Fibroblast of lung (primary cell): Measurements from ENCODE around the gene MBNL2.

Source experiments
- CTCF ChIP-seq, 2 donors: IDR thresholded peaks in 1 of 2; conservative IDR thresholded peaks in 1 of 2; 1 replicate in 1 of 2; 2 replicates in 1 of 2; pipeline ENCODE4 v1.5.1; 2011 to 2012; ENCODE audit warnings: low read length in 2 of 2, control low read depth in 1 of 2, inconsistent platforms in 1 of 2, low read depth in 1 of 2, mild to moderate bottlenecking in 1 of 2
- EZH2 ChIP-seq: IDR thresholded peaks from 2 replicates; pipeline ENCODE4 v1.5.1; 2012; ENCODE audit warnings: low read length, control low read depth, mild to moderate bottlenecking; ENCODE audit errors: missing control alignments

GRCh38 chr13:97250560-97250959 is 28.4 kb downstream of the MBNL2 start:
- TF ChIP-seq CTCF (conservative IDR thresholded peaks at IDR 0.05 in 1 of 2, IDR thresholded peaks at IDR 0.05 in 1 of 2; ENCODE audit: low read depth in 1 of 2, low read length in 2 of 2) (no peak), EZH2 (no peak)
